GM08714 (cell line): ENCODE results near the gene COMMD4.
"Not testable (repeated sequence)": the region's sequence is repeated elsewhere in the genome, so short reads cannot be mapped to it uniquely, and the experiment has no call there.

ENCODE experiments used
- H3K4me3 ChIP-seq: fragments of 200-500 bp; sonication (Bioruptor generic); 2 replicates; pipeline ENCODE4 v1.5.1; 2014; ENCODE audit warnings: mild to moderate bottlenecking, low read length, inconsistent platforms
- ZNF274 ChIP-seq: IDR thresholded peaks from 2 replicates; pipeline ENCODE4 v1.6.1; 2012; ENCODE audit warnings: mild to moderate bottlenecking, low read depth, low read length

COMMD4 gene

GRCh38 chr15:75325922-75326321, 9.9 kb upstream of the COMMD4 start:
- no peak overlapping the region for H3K4me3 ChIP-seq
- TF ChIP-seq ZNF274: no peak

- no peak for TF ChIP-seq ZNF274
- no peak overlapping the region for H3K4me3 ChIP-seq
These were observed 8.9 kb upstream of the COMMD4 start for GRCh38 chr15:75327005-75327404.

- no peak overlapping the region for H3K4me3 ChIP-seq
- TF ChIP-seq ZNF274: no peak
These were observed 8.4 kb upstream of the COMMD4 start for GRCh38 chr15:75327491-75327890.

- no peak for TF ChIP-seq ZNF274
- no peak overlapping the region for H3K4me3 ChIP-seq
These were observed 7.2 kb upstream of the COMMD4 start for GRCh38 chr15:75328493-75329314.

- no peak overlapping the region for H3K4me3 ChIP-seq
- no peak for TF ChIP-seq ZNF274
These were observed 6.3 kb upstream of the COMMD4 start for GRCh38 chr15:75329571-75329970.

- H3K4me3 ChIP-seq: not testable (repeated sequence)
These were observed 3.8 kb upstream of the COMMD4 start for GRCh38 chr15:75332093-75332492.

GRCh38 chr15:75333654-75334419, 2.0 kb upstream of the COMMD4 start:
- not testable (repeated sequence) for H3K4me3 ChIP-seq

GRCh38 chr15:75335313-75335704, 554 bp upstream of the COMMD4 start:
- H3K4me3 ChIP-seq: peak overlapping the region; percentile 81
- TF ChIP-seq ZNF274: no peak

- TF ChIP-seq ZNF274: no peak
These were observed 2.9 kb downstream of the COMMD4 start for GRCh38 chr15:75338661-75339240.

GRCh38 chr15:75339531-75340240, 3.8 kb downstream of the COMMD4 start:
- no peak for TF ChIP-seq ZNF274
- H3K4me3 ChIP-seq: no peak overlapping the region

More at GRCh38 chr15:75338661-75339240, 2.9 kb downstream of the COMMD4 start:
- no peak overlapping the region for H3K4me3 ChIP-seq

GRCh38 chr15:75342221-75342620, 6.4 kb downstream of the COMMD4 start:
- TF ChIP-seq ZNF274: no peak
- H3K4me3 ChIP-seq: no peak overlapping the region

- H3K4me3 ChIP-seq: not testable (repeated sequence)
These were observed 8.1 kb downstream of the COMMD4 start for GRCh38 chr15:75343953-75344352.

GRCh38 chr15:75346796-75347221, 10.9 kb downstream of the COMMD4 start, which contains the start of gene NEIL1:
NEIL1 (plus strand) TSS chr15:75347039; CDS start chr15:75348906, 1,867 bp downstream.
- H3K4me3 ChIP-seq: peak within 1 kb of the TSS; percentile 60
- no peak for TF ChIP-seq ZNF274
